ENCODE data around the gene SUN1.

SUN1 gene

GRCh38 chr7:884191-885003 lies 52.1 kb downstream of the SUN1 start:
- Histone ChIP-seq H3K27ac (ENCODE audit: low read length) (no peak overlapping the region), H3K9me2 (replicated peaks; ENCODE audit: insufficient read depth, low read length) (no peaks in the 10 kb centered on the region), H3K79me2 (ENCODE audit: low read length) (peaks cover 100% of the 10 kb centered on the region), H3K36me3 (replicated peaks; ENCODE audit: insufficient read depth, low read length) (peaks cover 9% of the 10 kb centered on the region), H3F3A (ENCODE audit: insufficient read depth, low read length) (no peaks in the 10 kb centered on the region), H3K9me3 (replicated peaks; ENCODE audit: insufficient read depth, low read length) (no peaks in the 10 kb centered on the region), H2AFZ (ENCODE audit: low read length) (no peak overlapping the region), H3K27me3 (replicated peaks; ENCODE audit: insufficient read depth, low read length) (no peaks in the 10 kb centered on the region), H3K9ac (ENCODE audit: low read length) (no peak overlapping the region), H3K4me3 (ENCODE audit: low read length) (no peak overlapping the region), H4K20me1 (ENCODE audit: insufficient read depth, low read length) (no peaks in the 10 kb centered on the region), H3K4me1 (ENCODE audit: low read length) (no peaks in the 10 kb centered on the region), H3K4me2 (ENCODE audit: low read depth, low read length) (no peak overlapping the region)
- no peak for DNase-seq
- no peak for TF ChIP-seq EZH2 (optimal IDR thresholded peaks at IDR 0.05; ENCODE audit: low read depth, low read length)

GRCh38 chr7:885261-885892 lies 53.1 kb downstream of the SUN1 start:
- Histone ChIP-seq H4K20me1 (ENCODE audit: insufficient read depth, low read length) (no peaks in the 10 kb centered on the region), H3K4me1 (ENCODE audit: low read length) (no peaks in the 10 kb centered on the region), H3K4me2 (ENCODE audit: low read depth, low read length) (no peak overlapping the region), H3K36me3 (replicated peaks; ENCODE audit: insufficient read depth, low read length) (peaks cover 9% of the 10 kb centered on the region), H3F3A (ENCODE audit: insufficient read depth, low read length) (no peaks in the 10 kb centered on the region), H3K9me3 (replicated peaks; ENCODE audit: insufficient read depth, low read length) (no peaks in the 10 kb centered on the region), H3K9ac (ENCODE audit: low read length) (no peak overlapping the region), H3K79me2 (ENCODE audit: low read length) (peaks cover 91% of the 10 kb centered on the region), H2AFZ (ENCODE audit: low read length) (no peak overlapping the region), H3K4me3 (ENCODE audit: low read length) (no peak overlapping the region), H3K27ac (ENCODE audit: low read length) (no peak overlapping the region), H3K9me2 (replicated peaks; ENCODE audit: insufficient read depth, low read length) (no peaks in the 10 kb centered on the region), H3K27me3 (replicated peaks; ENCODE audit: insufficient read depth, low read length) (no peaks in the 10 kb centered on the region)
- no peak for DNase-seq
- TF ChIP-seq CTCF (IDR thresholded peaks at IDR 0.05; ENCODE audit: low read length), result no peak
- TF ChIP-seq EZH2phosphoT487 (IDR thresholded peaks at IDR 0.05; ENCODE audit: low read length), result no peak
- no peak for TF ChIP-seq EZH2 (optimal IDR thresholded peaks at IDR 0.05; ENCODE audit: low read depth, low read length)

- H3K9ac ChIP-seq (ENCODE audit: low read length), result no peak overlapping the region
- TF ChIP-seq EZH2phosphoT487 (IDR thresholded peaks at IDR 0.05; ENCODE audit: low read length), result no peak
- TF ChIP-seq EZH2 (optimal IDR thresholded peaks at IDR 0.05; ENCODE audit: low read depth, low read length), result no peak
- TF ChIP-seq CTCF (IDR thresholded peaks at IDR 0.05; ENCODE audit: low read length), result no peak
- peaks cover 9% of the 10 kb centered on the region for H3K36me3 ChIP-seq (replicated peaks; ENCODE audit: insufficient read depth, low read length)
- H3K27ac ChIP-seq (ENCODE audit: low read length), result no peak overlapping the region
- H3K9me2 ChIP-seq (replicated peaks; ENCODE audit: insufficient read depth, low read length), result no peaks in the 10 kb centered on the region
- no peak for DNase-seq
- H3K9me3 ChIP-seq (replicated peaks; ENCODE audit: insufficient read depth, low read length), result no peaks in the 10 kb centered on the region
- peaks cover 84% of the 10 kb centered on the region for H3K79me2 ChIP-seq (ENCODE audit: low read length)
- H3K4me1 ChIP-seq (ENCODE audit: low read length), result no peaks in the 10 kb centered on the region
- no peak overlapping the region for H3K4me2 ChIP-seq (ENCODE audit: low read depth, low read length)
- no peaks in the 10 kb centered on the region for H4K20me1 ChIP-seq (ENCODE audit: insufficient read depth, low read length)
- no peaks in the 10 kb centered on the region for H3F3A ChIP-seq (ENCODE audit: insufficient read depth, low read length)
- H3K27me3 ChIP-seq (replicated peaks; ENCODE audit: insufficient read depth, low read length), result no peaks in the 10 kb centered on the region
- no peak overlapping the region for H3K4me3 ChIP-seq (ENCODE audit: low read length)
- no peak overlapping the region for H2AFZ ChIP-seq (ENCODE audit: low read length)
Observed at GRCh38 chr7:885893-886625, 53.8 kb downstream of the SUN1 start.
